Hepatocyte (in vitro differentiated cells): ENCODE results near the gene CCDC158.

ENCODE experiments used
- EZH2 ChIP-seq: fragments of 200-600 bp; sonication (generic); IDR thresholded peaks from 2 replicates; pipeline ENCODE4 v1.6.1; 2016; ENCODE audit warnings: antibody characterized with exemption, mild to moderate bottlenecking, borderline replicate concordance
- EZH2phosphoT487 ChIP-seq: fragments of 200-600 bp; sonication (generic); IDR thresholded peaks from one replicate; pipeline ENCODE4 v1.6.1; 2018; ENCODE audit warnings: antibody characterized with exemption, mild to moderate bottlenecking, low read depth, moderate library complexity; ENCODE audit not compliant: unreplicated experiment, severe bottlenecking
- TF ChIP-seq, protein P1 (sequence below): fragments of 200-600 bp; sonication (generic); IDR thresholded peaks from 2 replicates; pipeline ENCODE4 v1.5.1; 2016; ENCODE audit warnings: antibody characterized with exemption, mild to moderate bottlenecking; ENCODE audit not compliant: poor library complexity

DNA sequence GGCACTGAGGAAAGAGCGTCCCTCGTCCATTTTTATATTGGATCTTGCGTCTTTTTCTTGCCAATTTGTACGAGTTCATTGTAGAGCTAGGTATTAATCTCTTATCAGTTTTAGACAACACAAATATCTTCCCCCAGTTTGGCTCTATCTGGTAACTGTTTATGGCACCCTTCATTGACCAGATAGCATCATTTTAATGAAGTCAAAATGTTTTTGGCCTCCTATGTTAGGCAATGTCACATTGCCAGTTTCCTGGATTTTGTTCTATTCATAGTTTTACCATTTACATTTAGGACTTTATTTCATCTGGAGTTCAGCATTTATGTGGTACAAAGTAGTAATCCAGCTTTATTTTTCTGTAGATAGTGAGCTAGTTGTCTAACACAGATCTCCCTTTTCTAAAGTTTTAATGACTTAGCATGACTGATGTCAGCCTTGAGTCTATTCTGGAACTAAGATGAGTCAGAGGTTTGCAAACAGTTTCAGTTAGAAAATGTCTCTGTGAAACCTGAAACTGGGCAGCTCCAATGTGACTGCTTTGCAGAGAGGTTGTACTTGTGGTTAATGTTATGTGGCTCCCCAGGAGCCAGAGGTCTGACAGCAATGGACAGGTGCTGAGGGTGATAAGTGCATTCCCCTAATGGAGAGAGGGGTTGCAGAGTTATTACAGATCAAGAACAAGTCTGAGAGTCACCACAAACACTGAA is 119.7 kb downstream of the CCDC158 start:
- TF ChIP-seq, protein P1, sequence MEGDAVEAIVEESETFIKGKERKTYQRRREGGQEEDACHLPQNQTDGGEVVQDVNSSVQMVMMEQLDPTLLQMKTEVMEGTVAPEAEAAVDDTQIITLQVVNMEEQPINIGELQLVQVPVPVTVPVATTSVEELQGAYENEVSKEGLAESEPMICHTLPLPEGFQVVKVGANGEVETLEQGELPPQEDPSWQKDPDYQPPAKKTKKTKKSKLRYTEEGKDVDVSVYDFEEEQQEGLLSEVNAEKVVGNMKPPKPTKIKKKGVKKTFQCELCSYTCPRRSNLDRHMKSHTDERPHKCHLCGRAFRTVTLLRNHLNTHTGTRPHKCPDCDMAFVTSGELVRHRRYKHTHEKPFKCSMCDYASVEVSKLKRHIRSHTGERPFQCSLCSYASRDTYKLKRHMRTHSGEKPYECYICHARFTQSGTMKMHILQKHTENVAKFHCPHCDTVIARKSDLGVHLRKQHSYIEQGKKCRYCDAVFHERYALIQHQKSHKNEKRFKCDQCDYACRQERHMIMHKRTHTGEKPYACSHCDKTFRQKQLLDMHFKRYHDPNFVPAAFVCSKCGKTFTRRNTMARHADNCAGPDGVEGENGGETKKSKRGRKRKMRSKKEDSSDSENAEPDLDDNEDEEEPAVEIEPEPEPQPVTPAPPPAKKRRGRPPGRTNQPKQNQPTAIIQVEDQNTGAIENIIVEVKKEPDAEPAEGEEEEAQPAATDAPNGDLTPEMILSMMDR = no peak
- no peak for TF ChIP-seq EZH2
- TF ChIP-seq EZH2phosphoT487 = no peak
